Body of pancreas (tissue), 4 donors: ENCODE data around the gene IRS1. TPM values are rescaled to one million over a fixed set of nuclear protein-coding genes. Genes with fewer than 3 reads are reported as not detected.

Source experiments
- ATAC-seq: fragments of 150-250 bp; one replicate; pipeline ENCODE4 v1.9.1; 2016
- DNase-seq, 4 donors: peaks; one replicate each; pipeline ENCODE4 v3.0.0-alpha.2; 2019
- H3K27ac ChIP-seq, 4 donors: fragments of 200-600 bp; sonication (generic); 1 replicate in 3 of 4; 2 replicates in 1 of 4; pipeline versions ENCODE4 v1.5.1 to v1.6.1; 2016 to 2019; ENCODE audit warnings: mild to moderate bottlenecking in 1 of 4, mixed read lengths in 1 of 4, moderate library complexity in 1 of 4
- H3K27me3 ChIP-seq, 2 donors: fragments of 200-600 bp; sonication (generic); one replicate each; pipeline ENCODE4 v1.6.0; 2016; ENCODE audit warnings: mild to moderate bottlenecking in 1 of 2
- H3K36me3 ChIP-seq, 2 donors: fragments of 200-600 bp; sonication (generic); replicated peaks in 1 of 2; 2 replicates each; pipeline ENCODE4 v1.5.1; 2016; ENCODE audit warnings: low read depth in 2 of 2; ENCODE audit not compliant: insufficient read depth in 1 of 2
- H3K4me1 ChIP-seq: fragments of 200-600 bp; sonication (generic); one replicate; pipeline ENCODE4 v1.6.0; 2016
- H3K4me3 ChIP-seq, 2 donors: fragments of 200-600 bp; sonication (generic); 1 replicate in 1 of 2; 2 replicates in 1 of 2; pipeline ENCODE4 v1.5.1; 2016 to 2019
- H3K9me3 ChIP-seq, 3 donors: fragments of 200-600 bp; sonication (generic); 1 replicate in 2 of 3; 2 replicates in 1 of 3; pipeline ENCODE4 v1.5.1; 2016
- CTCF ChIP-seq, 7 experiments: fragments of 450-650 bp in 4 of 7; fragments of 200-600 bp in 3 of 7; sonication (generic) in 3 of 7; IDR thresholded peaks; one replicate each; pipeline ENCODE4 v1.5.1; 2016 to 2019; ENCODE audit warnings: antibody characterized with exemption in 7 of 7
- POLR2A ChIP-seq, 3 donors: fragments of 450-650 bp; IDR thresholded peaks; one replicate each; pipeline ENCODE4 v1.6.1; 2016; ENCODE audit warnings: antibody characterized with exemption in 3 of 3, mild to moderate bottlenecking in 2 of 3
- WGBS, 2 donors: methylation state at CpG; one replicate each; pipeline ENCODE4 v1.1.5; 2017; 5-methylcytosine and 5-hydroxymethylcytosine counted together
- intact Hi-C: fragments of 100-400 bp; cut with DNase I; formaldehyde crosslinking; loops from one replicate; pipeline ENCODE4 v1.15.1; 2023
- total RNA-seq, 2 donors: library from RNA; depleted of rRNA; stranded (reverse); fragments of >200 nt; gene quantifications; one replicate each; pipeline ENCODE4 v1.1.0, GENCODE V29; 2016

The IRS1 gene
- total RNA-seq, 2 donors from 2014 or later = 8.2 to 9.6 TPM

DNA sequence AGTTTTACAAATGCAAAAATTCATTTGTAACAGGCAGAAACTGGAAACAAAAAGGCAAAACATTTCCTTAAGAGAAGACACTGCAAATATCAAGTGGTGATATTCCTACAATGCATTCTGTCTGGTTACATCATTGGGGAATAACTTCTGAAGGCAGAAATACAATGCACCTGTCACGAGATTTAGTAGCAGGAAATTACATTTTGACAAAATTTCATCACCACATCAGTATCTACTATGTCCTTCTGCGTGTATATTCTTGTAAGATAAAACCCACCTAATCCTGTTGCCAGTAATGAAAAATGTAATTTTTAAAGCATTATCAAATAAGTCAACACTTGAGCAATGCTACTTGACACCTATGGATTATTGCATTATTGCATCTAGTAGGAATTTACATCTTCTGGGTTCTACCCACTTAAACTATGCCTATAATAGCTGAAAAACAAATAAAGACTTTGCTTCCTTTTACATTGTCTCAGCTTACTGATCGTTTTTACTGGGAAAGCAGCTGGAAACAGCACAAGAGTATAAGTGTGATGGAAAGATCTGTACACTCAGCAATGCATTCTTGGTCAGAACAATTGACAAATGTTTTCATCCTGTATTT lies 59.5 kb downstream of the IRS1 start:
- WGBS, 2 donors = 48 to 57% methylated on average over 3 of the region's 3 CpGs
- TF ChIP-seq CTCF (IDR thresholded peaks at IDR 0.05) = no peak
- no peak for TF ChIP-seq POLR2A (IDR thresholded peaks at IDR 0.05)
- Histone ChIP-seq H3K27me3 (no peaks in the 10 kb centered on the region), H3K4me1 (peaks cover 45% of the 10 kb centered on the region), H3K27ac (no peak overlapping the region), H3K36me3 (no peaks in the 10 kb centered on the region), H3K9me3 (no peaks in the 10 kb centered on the region), H3K4me3 (no peak overlapping the region)
- ATAC-seq (no peak), DNase-seq (no peak)
- intact Hi-C loops = no loop called here

GRCh38 chr2:226739545-226740030 lies 60.0 kb downstream of the IRS1 start:
- intact Hi-C loops = no loop called here
- no peaks in the 10 kb centered on the region for H3K9me3 ChIP-seq
- no peaks in the 10 kb centered on the region for H3K27me3 ChIP-seq
- H3K4me3 ChIP-seq = no peak overlapping the region
- TF ChIP-seq CTCF (IDR thresholded peaks at IDR 0.05) (no peak), POLR2A (IDR thresholded peaks at IDR 0.05) (no peak)
- no peaks in the 10 kb centered on the region for H3K36me3 ChIP-seq
- peaks cover 48% of the 10 kb centered on the region for H3K4me1 ChIP-seq
- no peak for DNase-seq
- 86 to 89% methylated on average over 6 of the region's 6 CpGs for WGBS, 2 donors
- H3K27ac ChIP-seq = peak overlapping the region in 3 of 4 donors; percentile 19 to 28 (median 24)
- ATAC-seq = no peak

DNA sequence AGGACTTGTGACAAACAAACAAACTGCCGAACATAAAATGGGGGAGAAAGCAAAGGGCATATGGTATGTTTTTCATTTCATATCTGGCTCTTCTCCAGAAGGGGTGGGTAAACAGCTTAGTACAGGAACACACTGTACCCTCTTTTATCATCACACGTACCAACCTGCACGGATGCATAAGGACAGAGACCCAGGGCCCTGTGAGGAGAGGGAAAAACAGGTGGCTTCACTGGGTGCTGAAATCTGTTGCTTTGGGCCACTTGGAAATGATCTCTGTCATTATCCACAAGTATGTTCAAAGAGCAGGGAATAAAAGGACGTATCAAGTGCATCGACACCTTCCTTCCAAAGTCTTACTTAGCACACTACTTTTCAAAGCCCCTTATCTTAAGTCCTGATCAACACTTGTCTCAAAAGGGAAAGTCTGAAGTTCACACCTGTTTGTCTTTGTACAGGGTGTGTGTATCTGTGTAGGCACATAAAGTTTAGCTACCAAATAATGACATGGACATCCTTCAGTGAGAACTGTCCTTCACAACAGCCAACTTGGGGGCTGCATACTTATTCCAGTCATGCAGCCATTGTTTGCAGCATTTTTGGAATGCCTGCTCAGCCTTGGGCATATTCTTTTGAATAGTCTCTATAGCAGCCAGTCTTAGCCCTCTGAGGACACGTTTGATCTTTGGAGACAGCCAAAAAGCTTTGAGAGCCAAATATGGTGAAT lies 60.6 kb downstream of the IRS1 start:
- no peaks in the 10 kb centered on the region for H3K36me3 ChIP-seq
- H3K27ac ChIP-seq = peak overlapping the region in 3 of 4 donors; percentile 19 to 37 (median 27)
- peaks cover 52% of the 10 kb centered on the region for H3K4me1 ChIP-seq
- H3K4me3 ChIP-seq = no peak overlapping the region
- intact Hi-C loops = no loop called here
- peak; percentile 76 for ATAC-seq
- TF ChIP-seq POLR2A (IDR thresholded peaks at IDR 0.05) (no peak), CTCF (IDR thresholded peaks at IDR 0.05) (no peak)
- peak in 3 of 4 donors; percentile 29 to 44 (median 39) for DNase-seq
- WGBS, 2 donors = 40 to 47% methylated on average over 6 of the region's 6 CpGs
- H3K27me3 ChIP-seq = no peaks in the 10 kb centered on the region
- H3K9me3 ChIP-seq = no peaks in the 10 kb centered on the region

- Histone ChIP-seq H3K36me3 (no peaks in the 10 kb centered on the region), H3K27me3 (no peaks in the 10 kb centered on the region), H3K4me3 (no peak overlapping the region), H3K4me1 (peaks cover 56% of the 10 kb centered on the region), H3K27ac (peak overlapping the region in 3 of 4 donors; percentile 19 to 37 (median 27)), H3K9me3 (no peaks in the 10 kb centered on the region)
- intact Hi-C loops = no loop called here
- 79 to 84% methylated on average over 8 of the region's 8 CpGs for WGBS, 2 donors
- ATAC-seq = no peak
- no peak for DNase-seq
- TF ChIP-seq POLR2A (IDR thresholded peaks at IDR 0.05) (no peak), CTCF (IDR thresholded peaks at IDR 0.05) (no peak)
Observed at GRCh38 chr2:226738191-226738820, 61.3 kb downstream of the IRS1 start.
